DMS 273 (cell line): ENCODE measurements around the gene CDADC1.
A peak's percentile ranks its signal among the peaks of the same experiment; 100 is the strongest.

Experiments
- DNase-seq: peaks from one replicate; lab custom pipeline; 2025; ENCODE audit not compliant: unreplicated experiment; lab: John Stamatoyannopoulos, UW

CDADC1 gene

GRCh38 chr13:49247643-49248621 is at the start of gene CDADC1:
CDADC1 (plus strand) TSS chr13:49247925; CDS start chr13:49248038, 113 bp downstream.
- peak; percentile 95 for DNase-seq

- DNase-seq, result no peak
Observed at GRCh38 chr13:49206641-49207040, 41.1 kb upstream of the CDADC1 start.

GRCh38 chr13:49208619-49209018 is 39.1 kb upstream of the CDADC1 start:
- DNase-seq, result no peak

GRCh38 chr13:49210114-49210513 is 37.6 kb upstream of the CDADC1 start:
- DNase-seq, result no peak

GRCh38 chr13:49210669-49211068 is 37.1 kb upstream of the CDADC1 start:
- DNase-seq, result no peak

- no peak for DNase-seq
Observed at GRCh38 chr13:49213539-49213938, 34.2 kb upstream of the CDADC1 start.

GRCh38 chr13:49213997-49214916 is 33.5 kb upstream of the CDADC1 start:
- no peak for DNase-seq

GRCh38 chr13:49214917-49215376 is 32.8 kb upstream of the CDADC1 start:
- peak; percentile 32 for DNase-seq

GRCh38 chr13:49216334-49216733 is 31.4 kb upstream of the CDADC1 start:
- no peak for DNase-seq

GRCh38 chr13:49217962-49218492 is 29.7 kb upstream of the CDADC1 start:
- no peak for DNase-seq

- DNase-seq, result no peak
Observed at GRCh38 chr13:49218493-49219051, 29.2 kb upstream of the CDADC1 start.

- DNase-seq, result no peak
Observed at GRCh38 chr13:49219647-49220035, 28.1 kb upstream of the CDADC1 start.

- DNase-seq, result peak; percentile 81
Observed at GRCh38 chr13:49220036-49220855, 27.5 kb upstream of the CDADC1 start, which contains the start of gene MLNR. MLNR (plus strand) TSS chr13:49220338; CDS start chr13:49220338, 0 bp downstream.

GRCh38 chr13:49220856-49221589 is 26.7 kb upstream of the CDADC1 start:
- no peak for DNase-seq

GRCh38 chr13:49221590-49221965 is 26.1 kb upstream of the CDADC1 start:
- DNase-seq, result no peak

GRCh38 chr13:49225223-49226042 is 22.3 kb upstream of the CDADC1 start:
- DNase-seq, result no peak

GRCh38 chr13:49226613-49227012 is 21.1 kb upstream of the CDADC1 start:
- DNase-seq, result no peak

- no peak for DNase-seq
Observed at GRCh38 chr13:49234741-49235140, 13.0 kb upstream of the CDADC1 start.
